ENCODE measurements around the gene COL4A2.
A peak's percentile ranks its signal among the peaks of the same experiment; 100 is the strongest.

The COL4A2 gene

GRCh38 chr13:110314516-110315245 lies 7.6 kb downstream of the COL4A2 start:
- H2BK15ac ChIP-seq (ENCODE audit: low read length): no peak overlapping the region
- H3K4me1 ChIP-seq (ENCODE audit: control insufficient read depth in 2 of 2, insufficient read depth in 1 of 2, low read depth in 1 of 2, low read length in 2 of 2): peaks cover 0 to 7% of the 10 kb centered on the region in 2 donors
- peaks cover 16 to 77% of the 10 kb centered on the region in 2 donors for H3K36me3 ChIP-seq (replicated peaks in 1 of 2; ENCODE audit: control insufficient read depth in 2 of 2, insufficient read depth in 2 of 2, low read length in 2 of 2)
- H4K8ac ChIP-seq (ENCODE audit: low read depth, low read length): no peak overlapping the region
- no peak overlapping the region for H3K4ac ChIP-seq (ENCODE audit: low read length)
- no peak overlapping the region for H2AFZ ChIP-seq (ENCODE audit: low read length)
- no peak overlapping the region for H2BK5ac ChIP-seq (ENCODE audit: low read length)
- peak overlapping the region; percentile 20 for H3K23ac ChIP-seq (ENCODE audit: low read depth, low read length, poor library complexity)
- peaks cover 8% of the 10 kb centered on the region for H3K79me1 ChIP-seq (ENCODE audit: low read depth, low read length)
- H3K18ac ChIP-seq (ENCODE audit: low read length): peak overlapping the region; percentile 25
- H3K4me2 ChIP-seq (ENCODE audit: insufficient read depth, low read length, poor library complexity, severe bottlenecking): no peak overlapping the region
- no peak for DNase-seq (ENCODE audit: low spot score)
- no peaks in the 10 kb centered on the region for H3K27me3 ChIP-seq (ENCODE audit: control insufficient read depth in 3 of 3, insufficient read depth in 3 of 3, low read depth in 1 of 3, low read length in 3 of 3)
- no peak overlapping the region for H2BK12ac ChIP-seq (ENCODE audit: low read length)
- WGBS, 2 donors (ENCODE audit: extremely low coverage in 2 of 2, insufficient read length in 2 of 2, insufficient replicate concordance in 1 of 2): no CpG with 5 or more reads among the region's 18 CpGs
- H3K9me3 ChIP-seq (replicated peaks in 1 of 2; ENCODE audit: control insufficient read depth in 2 of 2, insufficient read depth in 1 of 2, low read depth in 1 of 2, low read length in 2 of 2): peaks cover 0 to 4% of the 10 kb centered on the region in 2 donors
- H3K4me3 ChIP-seq (ENCODE audit: low read length in 2 of 2): no peak overlapping the region
- H3K27ac ChIP-seq (replicated peaks; ENCODE audit: low read length): no peak overlapping the region
- H4K91ac ChIP-seq (ENCODE audit: low read depth, low read length, poor library complexity): peak overlapping the region; percentile 48
- no peak overlapping the region for H2BK120ac ChIP-seq (ENCODE audit: low read depth, low read length)
- H3K14ac ChIP-seq (ENCODE audit: low read length): no peak overlapping the region
- peak overlapping the region; percentile 73 for H2AK5ac ChIP-seq (ENCODE audit: low read depth, low read length)
- peak overlapping the region; percentile 13 for H3K9ac ChIP-seq (ENCODE audit: low read depth, low read length, poor library complexity)

DNA sequence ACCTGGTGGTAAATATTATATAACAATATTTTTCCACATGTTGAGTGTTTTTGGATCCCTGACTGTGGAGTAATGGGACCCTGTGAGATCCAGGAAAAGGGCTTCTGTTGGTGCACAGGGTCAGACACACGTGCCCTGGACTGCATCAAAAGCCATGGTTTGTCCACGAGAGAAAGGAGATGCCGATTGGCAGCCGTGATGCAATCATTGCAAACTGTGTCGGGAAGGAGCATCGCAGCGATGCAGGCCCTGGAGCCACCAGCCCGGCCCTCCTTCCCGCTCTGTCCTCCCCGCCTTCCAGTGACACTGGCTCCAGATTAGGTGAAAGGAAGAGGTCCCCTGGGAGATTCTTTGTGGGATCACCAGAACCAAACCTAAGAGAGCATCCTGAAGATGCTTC lies 9.1 kb downstream of the COL4A2 start:
- Histone ChIP-seq H3K4me1 (ENCODE audit: control insufficient read depth in 2 of 2, insufficient read depth in 1 of 2, low read depth in 1 of 2, low read length in 2 of 2) (peaks cover 0 to 4% of the 10 kb centered on the region in 2 donors), H3K4me2 (ENCODE audit: insufficient read depth, low read length, poor library complexity, severe bottlenecking) (no peak overlapping the region), H3K18ac (ENCODE audit: low read length) (peak overlapping the region; percentile 27), H4K91ac (ENCODE audit: low read depth, low read length, poor library complexity) (no peak overlapping the region), H3K79me1 (ENCODE audit: low read depth, low read length) (peaks cover 8% of the 10 kb centered on the region), H3K9me3 (replicated peaks in 1 of 2; ENCODE audit: control insufficient read depth in 2 of 2, insufficient read depth in 1 of 2, low read depth in 1 of 2, low read length in 2 of 2) (peaks cover under 1 to 4% of the 10 kb centered on the region in 2 donors), H3K9ac (ENCODE audit: low read depth, low read length, poor library complexity) (no peak overlapping the region), H2BK120ac (ENCODE audit: low read depth, low read length) (no peak overlapping the region), H3K4me3 (ENCODE audit: low read length in 2 of 2) (no peak overlapping the region), H3K27ac (replicated peaks; ENCODE audit: low read length) (no peak overlapping the region), H3K36me3 (replicated peaks in 1 of 2; ENCODE audit: control insufficient read depth in 2 of 2, insufficient read depth in 2 of 2, low read length in 2 of 2) (peaks cover 12 to 62% of the 10 kb centered on the region in 2 donors), H2BK12ac (ENCODE audit: low read length) (no peak overlapping the region), H4K8ac (ENCODE audit: low read depth, low read length) (no peak overlapping the region), H2AK5ac (ENCODE audit: low read depth, low read length) (no peak overlapping the region), H2AFZ (ENCODE audit: low read length) (no peak overlapping the region), H2BK15ac (ENCODE audit: low read length) (no peak overlapping the region), H2BK5ac (ENCODE audit: low read length) (no peak overlapping the region), H3K4ac (ENCODE audit: low read length) (no peak overlapping the region), H3K23ac (ENCODE audit: low read depth, low read length, poor library complexity) (no peak overlapping the region), H3K14ac (ENCODE audit: low read length) (no peak overlapping the region), H3K27me3 (ENCODE audit: control insufficient read depth in 3 of 3, insufficient read depth in 3 of 3, low read depth in 1 of 3, low read length in 3 of 3) (no peaks in the 10 kb centered on the region)
- no peak for DNase-seq (ENCODE audit: low spot score)
- no CpG with 5 or more reads among the region's 10 CpGs for WGBS, 2 donors (ENCODE audit: extremely low coverage in 2 of 2, insufficient read length in 2 of 2, insufficient replicate concordance in 1 of 2)

DNA sequence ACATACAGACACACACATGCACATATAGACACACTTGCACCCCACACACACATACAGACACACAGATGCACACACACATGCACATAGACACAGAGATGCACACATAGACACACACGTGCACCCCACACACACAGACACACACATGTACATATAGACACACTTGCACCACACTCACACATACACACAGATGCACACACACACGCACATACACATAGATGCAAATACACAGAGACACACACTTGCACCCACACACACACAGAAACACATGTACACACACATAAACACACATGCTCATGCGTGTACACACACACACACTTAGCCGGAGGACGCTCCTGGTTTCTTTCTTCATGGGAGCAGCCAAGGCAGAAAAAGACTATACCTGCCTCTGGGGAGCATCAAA lies 10.0 kb downstream of the COL4A2 start:
- Histone ChIP-seq H3K36me3 (replicated peaks in 1 of 2; ENCODE audit: control insufficient read depth in 2 of 2, insufficient read depth in 2 of 2, low read length in 2 of 2) (peaks cover 10 to 61% of the 10 kb centered on the region in 2 donors), H2AK5ac (ENCODE audit: low read depth, low read length) (no peak overlapping the region), H3K79me1 (ENCODE audit: low read depth, low read length) (peaks cover 9% of the 10 kb centered on the region), H4K8ac (ENCODE audit: low read depth, low read length) (peak overlapping the region; percentile 93), H2BK12ac (ENCODE audit: low read length) (no peak overlapping the region), H3K27ac (replicated peaks; ENCODE audit: low read length) (no peak overlapping the region), H3K18ac (ENCODE audit: low read length) (peak overlapping the region; percentile 53), H3K9me3 (replicated peaks in 1 of 2; ENCODE audit: control insufficient read depth in 2 of 2, insufficient read depth in 1 of 2, low read depth in 1 of 2, low read length in 2 of 2) (peaks cover 4 to 7% of the 10 kb centered on the region in 2 donors), H2AFZ (ENCODE audit: low read length) (no peak overlapping the region), H3K23ac (ENCODE audit: low read depth, low read length, poor library complexity) (peak overlapping the region; percentile 75), H3K9ac (ENCODE audit: low read depth, low read length, poor library complexity) (peak overlapping the region; percentile 74), H3K4me2 (ENCODE audit: insufficient read depth, low read length, poor library complexity, severe bottlenecking) (no peak overlapping the region), H2BK15ac (ENCODE audit: low read length) (no peak overlapping the region), H2BK120ac (ENCODE audit: low read depth, low read length) (peak overlapping the region; percentile 52), H4K91ac (ENCODE audit: low read depth, low read length, poor library complexity) (peak overlapping the region; percentile 69), H3K4me1 (ENCODE audit: control insufficient read depth in 2 of 2, insufficient read depth in 1 of 2, low read depth in 1 of 2, low read length in 2 of 2) (peaks cover 0 to under 1% of the 10 kb centered on the region in 2 donors), H3K4ac (ENCODE audit: low read length) (no peak overlapping the region), H3K14ac (ENCODE audit: low read length) (no peak overlapping the region), H3K27me3 (ENCODE audit: control insufficient read depth in 3 of 3, insufficient read depth in 3 of 3, low read depth in 1 of 3, low read length in 3 of 3) (no peaks in the 10 kb centered on the region), H2BK5ac (ENCODE audit: low read length) (no peak overlapping the region), H3K4me3 (ENCODE audit: low read length in 2 of 2) (peak overlapping the region in 1 of 2 donors; percentile 66)
- no peak for DNase-seq (ENCODE audit: low spot score)
- WGBS, 2 donors (ENCODE audit: extremely low coverage in 2 of 2, insufficient read length in 2 of 2, insufficient replicate concordance in 1 of 2): no CpG with 5 or more reads among the region's 5 CpGs

GRCh38 chr13:110317496-110318195 lies 10.6 kb downstream of the COL4A2 start:
- WGBS, 2 donors (ENCODE audit: extremely low coverage in 2 of 2, insufficient read length in 2 of 2, insufficient replicate concordance in 1 of 2): no CpG with 5 or more reads among the region's 13 CpGs
- Histone ChIP-seq H3K4me1 (ENCODE audit: control insufficient read depth in 2 of 2, insufficient read depth in 1 of 2, low read depth in 1 of 2, low read length in 2 of 2) (no peaks in the 10 kb centered on the region), H2BK5ac (ENCODE audit: low read length) (no peak overlapping the region), H3K4me3 (ENCODE audit: low read length in 2 of 2) (no peak overlapping the region), H3K18ac (ENCODE audit: low read length) (no peak overlapping the region), H3K9ac (ENCODE audit: low read depth, low read length, poor library complexity) (no peak overlapping the region), H3K4me2 (ENCODE audit: insufficient read depth, low read length, poor library complexity, severe bottlenecking) (no peak overlapping the region), H2BK12ac (ENCODE audit: low read length) (no peak overlapping the region), H3K9me3 (replicated peaks in 1 of 2; ENCODE audit: control insufficient read depth in 2 of 2, insufficient read depth in 1 of 2, low read depth in 1 of 2, low read length in 2 of 2) (peaks cover 4 to 10% of the 10 kb centered on the region in 2 donors), H2AK5ac (ENCODE audit: low read depth, low read length) (no peak overlapping the region), H2BK120ac (ENCODE audit: low read depth, low read length) (no peak overlapping the region), H3K14ac (ENCODE audit: low read length) (no peak overlapping the region), H3K23ac (ENCODE audit: low read depth, low read length, poor library complexity) (no peak overlapping the region), H3K36me3 (replicated peaks in 1 of 2; ENCODE audit: control insufficient read depth in 2 of 2, insufficient read depth in 2 of 2, low read length in 2 of 2) (peaks cover 10 to 60% of the 10 kb centered on the region in 2 donors), H3K27me3 (ENCODE audit: control insufficient read depth in 3 of 3, insufficient read depth in 3 of 3, low read depth in 1 of 3, low read length in 3 of 3) (no peaks in the 10 kb centered on the region), H2AFZ (ENCODE audit: low read length) (no peak overlapping the region), H3K79me1 (ENCODE audit: low read depth, low read length) (peaks cover 10% of the 10 kb centered on the region), H2BK15ac (ENCODE audit: low read length) (no peak overlapping the region), H3K4ac (ENCODE audit: low read length) (no peak overlapping the region), H3K27ac (replicated peaks; ENCODE audit: low read length) (no peak overlapping the region), H4K91ac (ENCODE audit: low read depth, low read length, poor library complexity) (no peak overlapping the region), H4K8ac (ENCODE audit: low read depth, low read length) (no peak overlapping the region)
- no peak for DNase-seq (ENCODE audit: low spot score)
